Lung (tissue), 12 donors: ENCODE data around the gene C20orf144. TPM values are rescaled to one million over a fixed set of nuclear protein-coding genes. Genes with fewer than 3 reads are reported as not detected.

ENCODE experiments used
- ATAC-seq: fragments of 200-7000 bp; cut with Tn5 transposase; one replicate; pipeline ENCODE4 v1.9.1; 2020; ENCODE audit warnings: moderate number of reproducible peaks; ENCODE audit not compliant: insufficient read depth, low FRiP score
- DNase-seq, 3 donors: peaks; one replicate each; pipeline ENCODE4 v3.0.0-alpha.2; 2013 to 2017
- H3K27ac ChIP-seq, 2 donors: one replicate each; pipeline ENCODE4 v1.5.1; 2013; ENCODE audit warnings: mild to moderate bottlenecking in 2 of 2, moderate library complexity in 2 of 2, control low read depth in 1 of 2, inconsistent platforms in 1 of 2, low read depth in 1 of 2, low read length in 1 of 2
- H3K27me3 ChIP-seq, 3 donors: one replicate each; pipeline ENCODE4 v1.5.1; 2013; ENCODE audit warnings: low read length in 2 of 3; ENCODE audit not compliant: control insufficient read depth in 3 of 3, insufficient read depth in 3 of 3
- H3K36me3 ChIP-seq, 4 donors: one replicate each; pipeline ENCODE4 v1.5.1; 2013; ENCODE audit warnings: low read length in 4 of 4, mild to moderate bottlenecking in 1 of 4, moderate library complexity in 1 of 4; ENCODE audit not compliant: control insufficient read depth in 4 of 4, insufficient read depth in 4 of 4
- H3K4me1 ChIP-seq, 5 donors: one replicate each; pipeline ENCODE4 v1.5.1; 2013; ENCODE audit warnings: low read length in 5 of 5, mild to moderate bottlenecking in 2 of 5, moderate library complexity in 1 of 5; ENCODE audit not compliant: control insufficient read depth in 5 of 5, insufficient read depth in 5 of 5
- H3K4me3 ChIP-seq: one replicate; pipeline ENCODE4 v1.5.1; 2013; ENCODE audit warnings: mild to moderate bottlenecking, control low read depth, moderate library complexity
- H3K9ac ChIP-seq, 2 donors: one replicate each; pipeline ENCODE4 v1.5.1; 2013; ENCODE audit warnings: low read length in 2 of 2, control low read depth in 1 of 2; ENCODE audit not compliant: insufficient read depth in 1 of 2
- H3K9me3 ChIP-seq, 4 donors: one replicate each; pipeline ENCODE4 v1.5.1; 2013; ENCODE audit warnings: low read length in 3 of 4, mild to moderate bottlenecking in 1 of 4, moderate library complexity in 1 of 4; ENCODE audit not compliant: control insufficient read depth in 4 of 4, insufficient read depth in 3 of 4
- CTCF ChIP-seq: IDR thresholded peaks from 2 replicates; pipeline ENCODE4 v1.5.1; 2012; ENCODE audit warnings: mild to moderate bottlenecking; ENCODE audit errors: control extremely low read depth, extremely low read depth
- WGBS, 2 donors: extraction: QIAGEN DNeasy Blood & Tissue Kit; methylation state at CpG; one replicate each; pipeline ENCODE4 v1.1.7; 2013; 5-methylcytosine and 5-hydroxymethylcytosine counted together
- polyA plus RNA-seq, 2 donors: library from polyadenylated mRNA; stranded (reverse); fragments of 200-250 nt; gene quantifications; one replicate each; pipeline ENCODE4 v1.2.1, GENCODE V29; 2013
- total RNA-seq, 2 donors: library from RNA; depleted of rRNA in 1 of 2; stranded (reverse); fragments of >200 nt in 1 of 2; gene quantifications; one replicate each; pipeline ENCODE4 v1.2.1, GENCODE V29; 2014 to 2021
- donor health status: control.
- donor health status: control.
- donor health status: Bipolar disorder and iron deficiency.
- donor health status: healthy.
- donor health status: DM: yes; HTN: yes; CAD: no.

C20orf144 gene
- total and polyA plus RNA-seq, 4 donors = 0.05 to 0.31 (median 0.08) TPM; not detected in 1

- Histone ChIP-seq H3K36me3 (peaks cover 0 to 7% (median under 1%) of the 10 kb centered on the region in 4 donors), H3K4me3 (no peak overlapping the region), H3K4me1 (peaks cover 0 to 1% (median 0%) of the 10 kb centered on the region in 5 donors), H3K27ac (no peak overlapping the region), H3K9me3 (no peaks in the 10 kb centered on the region), H3K27me3 (no peaks in the 10 kb centered on the region), H3K9ac (no peak overlapping the region)
- ATAC-seq (no peak), DNase-seq (no peak)
- no peak for TF ChIP-seq CTCF
- WGBS, 2 donors = 94 to 96% methylated on average over 11 of the region's 11 CpGs
Measured at GRCh38 chr20:33704197-33704924, 42.2 kb downstream of the C20orf144 start.

DNA sequence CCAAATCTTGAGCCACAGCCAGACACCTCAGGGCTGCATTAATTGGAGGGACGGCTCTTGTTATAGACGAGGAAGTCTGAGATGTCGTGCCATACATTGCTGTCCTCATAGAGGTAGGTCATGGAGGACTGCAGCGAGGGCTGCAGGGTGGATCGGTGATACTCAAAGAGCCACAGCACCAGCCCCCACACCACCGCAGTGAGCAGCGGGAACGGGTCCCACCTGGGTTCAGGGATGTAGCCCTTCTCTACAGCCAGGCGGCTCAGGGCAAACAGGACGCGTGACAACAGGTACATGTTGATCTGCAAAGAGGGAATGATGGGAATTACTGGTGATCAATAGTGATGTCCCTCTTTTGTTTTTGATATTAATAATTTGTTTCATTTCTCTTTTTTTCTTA lies 45.5 kb downstream of the C20orf144 start:
- no peak for DNase-seq
- peaks cover 5 to 19% (median 13%) of the 10 kb centered on the region in 4 donors for H3K36me3 ChIP-seq
- no peak overlapping the region for H3K9ac ChIP-seq
- no peak overlapping the region for H3K27ac ChIP-seq
- H3K4me1 ChIP-seq = peaks cover 0 to 13% (median 0%) of the 10 kb centered on the region in 5 donors
- TF ChIP-seq CTCF = no peak
- H3K4me3 ChIP-seq = no peak overlapping the region
- H3K9me3 ChIP-seq = no peaks in the 10 kb centered on the region
- no peak for ATAC-seq
- H3K27me3 ChIP-seq = no peaks in the 10 kb centered on the region
- 92 to 96% methylated on average over 11 of the region's 11 CpGs for WGBS, 2 donors

DNA sequence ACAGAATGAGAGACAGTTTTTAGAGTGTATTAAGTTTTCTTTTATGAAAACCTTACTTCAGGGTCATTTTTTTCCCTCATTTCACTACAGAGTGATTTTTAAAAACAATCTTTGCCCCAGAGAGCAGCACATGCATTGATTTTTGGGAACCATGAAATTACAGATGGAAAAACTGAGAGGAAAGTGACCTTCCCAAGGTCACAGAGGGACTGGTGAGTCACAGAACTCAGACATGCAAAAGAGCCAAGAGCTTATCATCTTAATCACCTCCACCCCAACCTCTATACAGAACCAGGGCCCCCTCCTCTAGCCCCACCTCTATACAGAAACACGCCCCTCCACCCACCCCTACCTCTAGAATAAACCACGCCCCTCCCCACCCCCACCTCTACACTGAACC lies 47.3 kb downstream of the C20orf144 start:
- no peak for TF ChIP-seq CTCF
- Histone ChIP-seq H3K36me3 (peaks cover 5 to 29% (median 18%) of the 10 kb centered on the region in 4 donors), H3K27ac (no peak overlapping the region), H3K27me3 (no peaks in the 10 kb centered on the region), H3K9ac (no peak overlapping the region), H3K4me1 (peaks cover 0 to 13% (median 0%) of the 10 kb centered on the region in 5 donors), H3K4me3 (no peak overlapping the region), H3K9me3 (no peaks in the 10 kb centered on the region)
- ATAC-seq = no peak
- WGBS, 2 donors = 73 to 91% methylated on average over 2 of the region's 2 CpGs
- no peak for DNase-seq
